Breast epithelium (tissue), 3 donors: Measurements from ENCODE around the gene CCNL1.

Source experiments
- POLR2A ChIP-seq: fragments of 450-650 bp; IDR thresholded peaks from one replicate; pipeline ENCODE4 v1.6.1; 2016; ENCODE audit warnings: antibody characterized with exemption, mild to moderate bottlenecking, moderate library complexity
- POLR2AphosphoS5 ChIP-seq, 3 donors: sonication (generic); formaldehyde crosslinking; IDR thresholded peaks; one replicate each; pipeline ENCODE4 v1.6.1; 2017; ENCODE audit warnings: antibody characterized with exemption in 3 of 3
- TF ChIP-seq, protein P1 (sequence below), 3 donors: fragments of 450-650 bp; IDR thresholded peaks; one replicate each; pipeline ENCODE4 v1.5.1; 2016 to 2017; ENCODE audit warnings: antibody characterized with exemption in 3 of 3, mild to moderate bottlenecking in 3 of 3, moderate library complexity in 3 of 3

GRCh38 chr3:157145606-157146322 lies 14.2 kb downstream of the CCNL1 start:
- TF ChIP-seq POLR2A (no peak), POLR2AphosphoS5 (IDR thresholded peaks at IDR 0.05) (no peak)
- TF ChIP-seq, protein P1, sequence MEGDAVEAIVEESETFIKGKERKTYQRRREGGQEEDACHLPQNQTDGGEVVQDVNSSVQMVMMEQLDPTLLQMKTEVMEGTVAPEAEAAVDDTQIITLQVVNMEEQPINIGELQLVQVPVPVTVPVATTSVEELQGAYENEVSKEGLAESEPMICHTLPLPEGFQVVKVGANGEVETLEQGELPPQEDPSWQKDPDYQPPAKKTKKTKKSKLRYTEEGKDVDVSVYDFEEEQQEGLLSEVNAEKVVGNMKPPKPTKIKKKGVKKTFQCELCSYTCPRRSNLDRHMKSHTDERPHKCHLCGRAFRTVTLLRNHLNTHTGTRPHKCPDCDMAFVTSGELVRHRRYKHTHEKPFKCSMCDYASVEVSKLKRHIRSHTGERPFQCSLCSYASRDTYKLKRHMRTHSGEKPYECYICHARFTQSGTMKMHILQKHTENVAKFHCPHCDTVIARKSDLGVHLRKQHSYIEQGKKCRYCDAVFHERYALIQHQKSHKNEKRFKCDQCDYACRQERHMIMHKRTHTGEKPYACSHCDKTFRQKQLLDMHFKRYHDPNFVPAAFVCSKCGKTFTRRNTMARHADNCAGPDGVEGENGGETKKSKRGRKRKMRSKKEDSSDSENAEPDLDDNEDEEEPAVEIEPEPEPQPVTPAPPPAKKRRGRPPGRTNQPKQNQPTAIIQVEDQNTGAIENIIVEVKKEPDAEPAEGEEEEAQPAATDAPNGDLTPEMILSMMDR (IDR thresholded peaks at IDR 0.05) = no peak
